ENCODE measurements around the gene RNASE7. TPM values are rescaled to one million over a fixed set of nuclear protein-coding genes. Genes with fewer than 3 reads are reported as not detected.

The RNASE7 gene
- total and polyA plus RNA-seq, 9 donors = not detected

GRCh38 chr14:20998139-20998538, 44.0 kb upstream of the RNASE7 start:
- no peaks in the 10 kb centered on the region for H3K36me3 ChIP-seq
- H3K9me3 ChIP-seq = no peaks in the 10 kb centered on the region
- no peak overlapping the region for H3K27ac ChIP-seq
- 54 to 60% (median 58%) methylated on average over 3 of the region's 3 CpGs for WGBS, 3 donors
- DNase-seq = no peak
- TF ChIP-seq CTCF (IDR thresholded peaks at IDR 0.05) (no peak), EP300 (IDR thresholded peaks at IDR 0.05) (no peak), POLR2A (IDR thresholded peaks at IDR 0.05) (no peak)
- intact Hi-C loops (cut with DNase I) = loop anchor here in 1 of 4 donors (10.0 kb wide), 1 partner anchor 47 kb away; the partner anchor contains the start of gene RNASE7
- H3K4me1 ChIP-seq (ENCODE audit: insufficient read depth) = no peaks in the 10 kb centered on the region
- no peak overlapping the region for H3K4me3 ChIP-seq
- H3K27me3 ChIP-seq = no peaks in the 10 kb centered on the region

GRCh38 chr14:20998674-20999366, 43.3 kb upstream of the RNASE7 start, which contains the start of gene SLC39A2:
Gene SLC39A2, plus strand, starts transcription at chr14:20999293. Its CDS starts 154 bp downstream, at chr14:20999447.
- H3K36me3 ChIP-seq = no peaks in the 10 kb centered on the region
- TF ChIP-seq POLR2A (IDR thresholded peaks at IDR 0.05) = no peak
- TF ChIP-seq CTCF (IDR thresholded peaks at IDR 0.05) = no peak
- no peak for TF ChIP-seq EP300 (IDR thresholded peaks at IDR 0.05)
- intact Hi-C loops (cut with DNase I) = loop anchor here in 1 of 4 donors (10.0 kb wide), 1 partner anchor 46 kb away; the partner anchor contains the start of gene RNASE7
- no peaks in the 10 kb centered on the region for H3K9me3 ChIP-seq
- no peaks in the 10 kb centered on the region for H3K4me1 ChIP-seq (ENCODE audit: insufficient read depth)
- H3K4me3 ChIP-seq = no peak within 1 kb of the TSS
- no peak within 1 kb of the TSS for H3K27ac ChIP-seq
- H3K27me3 ChIP-seq = no peaks in the 10 kb centered on the region
- DNase-seq = no peak
- WGBS, 3 donors = 30 to 37% (median 35%) methylated on average over 6 of the region's 6 CpGs

GRCh38 chr14:20999591-20999990, 42.6 kb upstream of the RNASE7 start:
- Histone ChIP-seq H3K36me3 (no peaks in the 10 kb centered on the region), H3K27ac (no peak overlapping the region), H3K4me3 (no peak overlapping the region), H3K9me3 (no peaks in the 10 kb centered on the region), H3K4me1 (ENCODE audit: insufficient read depth) (no peaks in the 10 kb centered on the region), H3K27me3 (no peaks in the 10 kb centered on the region)
- intact Hi-C loops (cut with DNase I) = loop anchor here in 1 of 4 donors (10.0 kb wide), 1 partner anchor 45 kb away; the partner anchor contains the start of gene RNASE7
- TF ChIP-seq CTCF (IDR thresholded peaks at IDR 0.05) (no peak), EP300 (IDR thresholded peaks at IDR 0.05) (no peak), POLR2A (IDR thresholded peaks at IDR 0.05) (no peak)
- WGBS, 3 donors = 61 to 66% (median 63%) methylated on average over 4 of the region's 4 CpGs
- no peak for DNase-seq

GRCh38 chr14:21001218-21001617, 40.9 kb upstream of the RNASE7 start:
- intact Hi-C loops (cut with DNase I) = no loop called here
- 69 to 75% (median 71%) methylated on average over 7 of the region's 7 CpGs for WGBS, 3 donors
- DNase-seq = no peak
- Histone ChIP-seq H3K4me1 (ENCODE audit: insufficient read depth) (no peaks in the 10 kb centered on the region), H3K27ac (no peak overlapping the region), H3K36me3 (no peaks in the 10 kb centered on the region), H3K4me3 (no peak overlapping the region), H3K27me3 (no peaks in the 10 kb centered on the region), H3K9me3 (no peaks in the 10 kb centered on the region)
- TF ChIP-seq CTCF (IDR thresholded peaks at IDR 0.05) (no peak), POLR2A (IDR thresholded peaks at IDR 0.05) (no peak), EP300 (IDR thresholded peaks at IDR 0.05) (no peak)
